Measurements from ENCODE around the gene ERAL1. TPM values are rescaled to one million over a fixed set of nuclear protein-coding genes. Genes with fewer than 3 reads are reported as not detected.

Gene ERAL1
- total and polyA plus RNA-seq, 2 donors (not counting 1 experiment from before 2014, with no cell fraction given), result 35.9 to 45.7 TPM

DNA sequence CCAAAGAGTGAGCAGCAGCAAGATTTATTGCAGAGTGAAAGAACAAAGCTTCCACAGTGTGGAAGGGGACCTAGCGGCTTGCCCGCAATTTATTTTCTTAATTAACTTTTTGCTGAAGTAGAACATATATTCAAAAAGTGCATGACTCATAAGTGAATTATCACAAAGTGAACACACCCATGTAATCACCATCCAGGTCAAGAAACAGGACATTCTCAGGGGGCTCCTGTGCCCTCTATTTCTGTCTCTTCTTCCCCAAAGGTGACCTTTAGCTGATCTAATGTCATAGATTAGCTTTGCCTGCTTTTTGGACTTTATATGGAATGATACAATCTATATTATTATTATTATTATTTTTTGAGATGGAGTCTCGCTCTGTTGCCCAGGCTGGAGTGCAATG is 19.9 kb downstream of the ERAL1 start:
- Mint-ChIP-seq H3K9me3 (ENCODE audit: insufficient read depth) (no peaks in the 10 kb centered on the region), H3K4me1 (peaks cover 15% of the 10 kb centered on the region), H3K27me3 (no peaks in the 10 kb centered on the region), H3K27ac (no peak overlapping the region), H3K4me3 (no peak overlapping the region)
- no peaks in the 10 kb centered on the region for H3K79me2 ChIP-seq (ENCODE audit: control insufficient read depth, insufficient read depth, low read length)
- ChIA-PET CTCF (interaction anchor here (1.0 kb wide), 1 partner anchor 111 kb away, joined by 3 read pairs; no protein-coding TSS in a partner anchor), POLR2A (no interaction called here)
- H4K20me1 ChIP-seq (ENCODE audit: control insufficient read depth, insufficient read depth, low read length, poor library complexity, severe bottlenecking), result peaks cover 7% of the 10 kb centered on the region
- TF ChIP-seq, protein P1, sequence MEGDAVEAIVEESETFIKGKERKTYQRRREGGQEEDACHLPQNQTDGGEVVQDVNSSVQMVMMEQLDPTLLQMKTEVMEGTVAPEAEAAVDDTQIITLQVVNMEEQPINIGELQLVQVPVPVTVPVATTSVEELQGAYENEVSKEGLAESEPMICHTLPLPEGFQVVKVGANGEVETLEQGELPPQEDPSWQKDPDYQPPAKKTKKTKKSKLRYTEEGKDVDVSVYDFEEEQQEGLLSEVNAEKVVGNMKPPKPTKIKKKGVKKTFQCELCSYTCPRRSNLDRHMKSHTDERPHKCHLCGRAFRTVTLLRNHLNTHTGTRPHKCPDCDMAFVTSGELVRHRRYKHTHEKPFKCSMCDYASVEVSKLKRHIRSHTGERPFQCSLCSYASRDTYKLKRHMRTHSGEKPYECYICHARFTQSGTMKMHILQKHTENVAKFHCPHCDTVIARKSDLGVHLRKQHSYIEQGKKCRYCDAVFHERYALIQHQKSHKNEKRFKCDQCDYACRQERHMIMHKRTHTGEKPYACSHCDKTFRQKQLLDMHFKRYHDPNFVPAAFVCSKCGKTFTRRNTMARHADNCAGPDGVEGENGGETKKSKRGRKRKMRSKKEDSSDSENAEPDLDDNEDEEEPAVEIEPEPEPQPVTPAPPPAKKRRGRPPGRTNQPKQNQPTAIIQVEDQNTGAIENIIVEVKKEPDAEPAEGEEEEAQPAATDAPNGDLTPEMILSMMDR (IDR thresholded peaks at IDR 0.05), result no peak
- no peak for TF ChIP-seq EZH2 (IDR thresholded peaks at IDR 0.05; ENCODE audit: borderline replicate concordance, insufficient read depth, low read depth, low read length, poor library complexity, severe bottlenecking)
- H3K27me3 ChIP-seq (replicated peaks in 1 of 4; ENCODE audit: control extremely low read depth in 1 of 4, control insufficient read depth in 3 of 4, insufficient read depth in 4 of 4, low read length in 3 of 4), result no peaks in the 10 kb centered on the region
- H3K4me1 ChIP-seq (ENCODE audit: control insufficient read depth in 2 of 2, insufficient read depth in 2 of 2, low read length in 2 of 2), result peaks cover 13 to 18% of the 10 kb centered on the region in 2 donors
- no peaks in the 10 kb centered on the region for H3K9me3 ChIP-seq (ENCODE audit: control extremely low read depth in 1 of 3, control insufficient read depth in 2 of 3, insufficient read depth in 1 of 3, low read length in 2 of 3)
- intact Hi-C loops (cut with micrococcal nuclease), result no loop called here
- peaks cover 0 to 20% of the 10 kb centered on the region in 2 experiments for H3K36me3 ChIP-seq (replicated peaks in 1 of 2; ENCODE audit: control extremely low read depth in 1 of 2, control insufficient read depth in 1 of 2, extremely low read depth in 1 of 2, insufficient read depth in 2 of 2, low read length in 1 of 2)
- no CpG with 5 or more reads among the region's 3 CpGs for WGBS (ENCODE audit: insufficient coverage)
- no peak overlapping the region for H2AFZ ChIP-seq (ENCODE audit: insufficient read depth, low read depth, low read length, poor library complexity, severe bottlenecking)
- no peak overlapping the region for H3K4me2 ChIP-seq (replicated peaks; ENCODE audit: low read depth, low read length, poor library complexity, severe bottlenecking)
- no peak overlapping the region for H3K4me3 ChIP-seq (ENCODE audit: control extremely low read depth in 1 of 5, extremely low read depth in 1 of 5, insufficient read depth in 1 of 5, low read depth in 2 of 5, low read length in 4 of 5)
- no peak overlapping the region for H3K27ac ChIP-seq (ENCODE audit: low read length in 2 of 2)
- DNase-seq, result no peak
- H3K9ac ChIP-seq (ENCODE audit: low read length), result no peak overlapping the region
- no peak for ATAC-seq (ENCODE audit: low read depth)

DNA sequence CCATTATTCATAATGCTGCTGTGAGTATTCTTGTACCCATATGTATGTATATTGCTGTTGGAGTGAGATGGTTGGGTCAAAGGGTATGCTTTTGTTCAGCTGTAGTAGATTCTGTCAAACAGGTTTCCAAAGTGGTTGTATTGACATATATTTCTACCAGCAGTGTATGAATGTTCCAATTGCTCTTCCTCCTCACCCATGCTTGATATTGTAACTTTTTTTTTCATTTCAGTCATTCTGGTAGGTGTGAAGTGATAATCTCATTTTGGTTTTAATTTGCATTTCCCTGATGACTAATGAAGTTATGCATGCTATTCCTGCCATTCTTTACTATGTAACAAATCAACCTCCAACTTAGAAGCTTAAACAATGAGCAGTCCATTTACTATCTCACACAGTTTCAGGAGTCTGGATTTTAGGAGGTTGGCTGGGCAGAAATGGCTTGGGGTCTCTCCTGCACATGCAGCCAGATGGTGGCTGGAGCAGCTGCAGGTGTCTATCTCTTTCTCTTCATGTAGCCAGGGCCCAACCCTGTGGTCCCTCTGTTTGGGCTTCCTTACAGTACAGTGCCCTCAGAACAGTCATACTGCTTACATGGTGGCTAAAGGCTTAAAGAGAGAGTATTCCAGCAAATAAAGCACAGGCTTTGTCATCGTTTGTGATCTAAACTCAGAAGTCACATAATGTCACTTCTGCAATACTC is 21.2 kb downstream of the ERAL1 start:
- no peak overlapping the region for H2AFZ ChIP-seq (ENCODE audit: insufficient read depth, low read depth, low read length, poor library complexity, severe bottlenecking)
- intact Hi-C loops (cut with micrococcal nuclease), result no loop called here

More for the DNA sequence above, 21.2 kb downstream of the ERAL1 start:
- H4K20me1 ChIP-seq (ENCODE audit: control insufficient read depth, insufficient read depth, low read length, poor library complexity, severe bottlenecking), result peaks cover 17% of the 10 kb centered on the region
- H3K4me2 ChIP-seq (replicated peaks; ENCODE audit: low read depth, low read length, poor library complexity, severe bottlenecking), result no peak overlapping the region
- no peaks in the 10 kb centered on the region for H3K79me2 ChIP-seq (ENCODE audit: control insufficient read depth, insufficient read depth, low read length)
- no peak for DNase-seq
- no peaks in the 10 kb centered on the region for H3K27me3 Mint-ChIP-seq
- ChIA-PET POLR2A (no interaction called here), CTCF (interaction anchor here (0.6 kb wide), 1 partner anchor 16 kb away, joined by 3 read pairs; no protein-coding TSS in a partner anchor)
- H3K27ac ChIP-seq (ENCODE audit: low read length in 2 of 2), result no peak overlapping the region
- peaks cover 9 to 13% of the 10 kb centered on the region in 2 donors for H3K4me1 ChIP-seq (ENCODE audit: control insufficient read depth in 2 of 2, insufficient read depth in 2 of 2, low read length in 2 of 2)
- H3K9me3 ChIP-seq (ENCODE audit: control extremely low read depth in 1 of 3, control insufficient read depth in 2 of 3, insufficient read depth in 1 of 3, low read length in 2 of 3), result no peaks in the 10 kb centered on the region
- no CpG with 5 or more reads among the region's 1 CpG for WGBS (ENCODE audit: insufficient coverage)
- no peak overlapping the region for H3K4me3 ChIP-seq (ENCODE audit: control extremely low read depth in 1 of 5, extremely low read depth in 1 of 5, insufficient read depth in 1 of 5, low read depth in 2 of 5, low read length in 4 of 5)
- H3K36me3 ChIP-seq (replicated peaks in 1 of 2; ENCODE audit: control extremely low read depth in 1 of 2, control insufficient read depth in 1 of 2, extremely low read depth in 1 of 2, insufficient read depth in 2 of 2, low read length in 1 of 2), result peaks cover 0 to 32% of the 10 kb centered on the region in 2 experiments
- no peak overlapping the region for H3K4me3 Mint-ChIP-seq
- no peaks in the 10 kb centered on the region for H3K27me3 ChIP-seq (replicated peaks in 1 of 4; ENCODE audit: control extremely low read depth in 1 of 4, control insufficient read depth in 3 of 4, insufficient read depth in 4 of 4, low read length in 3 of 4)
- TF ChIP-seq, protein P1 (IDR thresholded peaks at IDR 0.05), result no peak
- no peak for TF ChIP-seq EZH2 (IDR thresholded peaks at IDR 0.05; ENCODE audit: borderline replicate concordance, insufficient read depth, low read depth, low read length, poor library complexity, severe bottlenecking)
- no peak overlapping the region for H3K27ac Mint-ChIP-seq
- H3K4me1 Mint-ChIP-seq, result peaks cover 14% of the 10 kb centered on the region
- H3K9ac ChIP-seq (ENCODE audit: low read length), result no peak overlapping the region
- H3K9me3 Mint-ChIP-seq (ENCODE audit: insufficient read depth), result no peaks in the 10 kb centered on the region
- ATAC-seq (ENCODE audit: low read depth), result no peak
